RCC 7860 (cell line): ENCODE measurements around the gene CHST3.
"Not testable (repeated sequence)": the region's sequence is repeated elsewhere in the genome, so short reads cannot be mapped to it uniquely, and the experiment has no call there.

Experiments used
- DNase-seq: peaks from one replicate; pipeline ENCODE4 v3.0.0-alpha.2; 2015; ENCODE audit warnings: low spot score
- FAIRE-seq: peaks from 2 replicates; lab custom pipeline; 2012; peaks lifted over from hg19 to GRCh38; lab: Jason Lieb, UNC

CHST3 gene

DNA sequence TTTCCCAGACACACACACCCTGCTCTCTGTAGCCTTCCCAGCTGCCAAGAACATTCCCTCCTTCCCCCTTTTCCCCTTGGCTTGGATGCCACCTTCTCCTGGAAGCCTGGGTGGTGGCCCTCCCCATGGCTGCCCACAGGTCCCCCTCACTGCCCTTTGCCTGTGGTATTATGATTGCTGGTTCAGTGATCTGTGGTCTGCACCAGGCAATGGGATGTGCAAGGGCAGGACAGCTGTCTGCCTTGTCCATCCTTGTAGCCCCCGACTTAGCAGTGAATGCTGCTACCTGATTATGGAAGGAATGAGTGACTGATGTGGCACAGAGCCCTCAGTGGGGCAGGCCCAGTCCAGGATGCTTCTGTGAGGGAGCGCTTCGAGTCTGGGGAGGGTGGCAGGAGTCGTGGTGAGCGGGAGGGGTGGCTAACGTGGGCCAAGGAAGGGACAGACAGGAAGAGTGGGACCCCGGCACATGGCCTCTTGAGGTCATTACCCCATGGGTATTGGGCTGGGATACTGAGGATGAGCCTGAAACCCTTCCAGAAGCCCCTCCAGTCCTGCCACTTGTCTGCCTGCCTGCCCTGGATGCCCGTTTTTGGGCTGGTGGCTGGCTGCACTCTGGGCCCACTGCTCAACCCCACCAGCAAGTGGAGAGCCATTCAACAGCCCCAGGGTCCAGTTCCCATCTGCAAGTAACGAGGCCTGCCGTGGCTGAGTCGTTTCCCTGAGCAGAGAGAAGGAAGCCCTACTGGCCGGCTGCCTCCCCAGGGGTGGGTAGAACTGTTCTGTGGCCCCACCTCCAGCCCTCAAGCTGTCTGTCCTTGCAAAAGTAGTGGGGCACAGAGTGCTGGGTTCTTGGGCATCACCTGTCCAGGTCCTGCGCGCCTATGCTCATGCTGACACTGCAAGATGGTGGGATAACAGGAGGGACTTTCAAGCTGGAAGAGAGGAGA, 8.8 kb downstream of the CHST3 start:
- no peak for FAIRE-seq
- DNase-seq = no peak

DNA sequence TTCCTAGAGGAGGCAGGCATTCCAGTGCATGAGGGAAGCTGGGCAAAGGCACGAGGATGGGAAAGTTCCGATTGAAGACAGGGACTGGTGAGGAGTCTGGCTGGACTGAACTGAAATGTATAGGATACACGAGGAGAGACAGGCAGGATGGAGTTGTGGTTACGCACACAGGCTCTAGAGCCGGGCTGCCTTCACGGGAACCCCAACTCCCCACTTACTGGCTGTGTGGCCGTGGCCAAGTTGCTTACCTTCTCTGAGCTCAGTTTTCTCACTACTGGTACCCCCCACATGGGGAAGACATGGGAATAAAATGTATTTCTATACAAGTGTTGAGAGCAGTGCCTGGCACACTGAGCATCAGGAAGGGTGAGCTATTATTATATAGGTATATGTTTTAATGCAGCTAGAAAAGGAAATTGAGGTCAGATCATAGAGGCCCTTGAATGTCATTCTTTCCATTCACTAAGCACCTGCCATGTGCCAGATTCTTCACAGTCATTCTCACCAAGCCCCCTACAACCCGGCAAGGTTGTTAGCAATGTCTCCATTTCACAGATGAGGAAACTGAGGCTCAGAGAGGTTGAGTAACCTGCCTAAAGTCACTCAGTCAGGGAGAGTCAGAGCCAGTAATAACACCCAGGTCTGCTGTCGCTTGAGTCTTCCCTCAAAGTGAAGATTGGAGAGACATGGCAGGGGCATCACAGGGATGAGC, 9.7 kb downstream of the CHST3 start:
- no peak for DNase-seq

DNA sequence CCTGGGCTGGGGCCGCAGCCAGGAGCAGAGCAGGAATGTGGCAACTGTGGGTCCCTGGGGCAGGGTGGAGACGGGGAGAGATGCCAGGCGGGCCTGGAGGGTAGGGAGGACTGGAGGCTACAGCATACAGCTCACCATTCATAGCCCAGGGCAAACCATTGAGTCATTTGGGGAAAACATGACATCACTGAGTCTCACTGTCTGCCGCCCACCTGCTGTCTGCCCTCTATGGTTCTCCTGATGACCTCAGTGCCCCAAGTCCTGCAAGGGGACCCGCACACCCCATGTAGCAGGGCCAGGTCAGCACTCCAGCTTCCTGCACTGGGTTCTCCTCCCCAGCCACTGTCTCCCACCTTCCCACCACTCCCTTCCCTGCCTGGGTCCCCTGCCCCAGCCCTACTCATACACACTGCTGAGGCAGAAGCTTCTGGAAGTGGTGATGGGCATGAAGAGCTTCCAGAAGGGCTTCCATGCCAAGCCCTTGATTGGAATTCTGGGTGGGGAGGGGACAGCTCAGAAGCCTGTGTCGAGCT, 10.4 kb downstream of the CHST3 start:
- FAIRE-seq = peak; percentile 59
- DNase-seq = peak; percentile 88

More for the DNA sequence above, 9.7 kb downstream of the CHST3 start:
- no peak for FAIRE-seq

DNA sequence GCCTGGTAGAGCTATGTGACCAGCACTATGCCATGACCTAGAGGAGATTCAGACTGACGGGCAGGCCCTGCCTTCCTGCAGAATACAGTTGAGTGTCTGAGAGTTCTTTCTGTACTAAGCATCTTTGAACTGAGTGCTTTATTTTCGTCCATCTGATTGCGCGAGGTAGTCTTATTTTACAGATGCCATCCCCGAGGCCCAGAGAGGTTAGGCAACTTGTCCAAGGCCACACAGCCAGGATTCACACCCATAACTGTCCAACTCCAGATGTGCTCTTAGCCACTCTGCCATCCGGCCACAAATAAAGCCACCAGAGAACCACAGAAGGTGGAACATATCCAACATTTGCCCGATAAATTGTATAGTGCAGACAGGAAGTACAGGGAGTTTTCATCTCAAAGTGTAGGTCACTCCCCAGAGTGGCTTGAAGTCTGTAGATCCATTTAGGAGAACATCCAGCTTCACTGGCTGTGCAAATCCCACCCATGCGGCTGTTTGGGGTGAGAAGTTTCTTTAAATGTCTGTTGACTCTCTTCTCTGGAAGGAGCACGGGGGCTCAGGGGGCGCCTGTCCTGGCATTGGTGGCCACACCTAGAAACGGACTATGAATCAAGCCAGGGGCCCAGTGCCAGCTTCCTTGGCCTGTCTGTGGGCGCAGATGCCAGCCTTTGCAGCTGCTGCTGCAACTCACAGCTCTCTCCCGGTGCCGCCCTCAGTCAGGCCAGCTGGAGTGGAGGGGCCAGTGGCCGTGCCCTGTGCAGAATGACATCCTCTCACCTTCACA, 11.1 kb downstream of the CHST3 start:
- FAIRE-seq (peak; percentile 20), DNase-seq (peak; percentile 48)

DNA sequence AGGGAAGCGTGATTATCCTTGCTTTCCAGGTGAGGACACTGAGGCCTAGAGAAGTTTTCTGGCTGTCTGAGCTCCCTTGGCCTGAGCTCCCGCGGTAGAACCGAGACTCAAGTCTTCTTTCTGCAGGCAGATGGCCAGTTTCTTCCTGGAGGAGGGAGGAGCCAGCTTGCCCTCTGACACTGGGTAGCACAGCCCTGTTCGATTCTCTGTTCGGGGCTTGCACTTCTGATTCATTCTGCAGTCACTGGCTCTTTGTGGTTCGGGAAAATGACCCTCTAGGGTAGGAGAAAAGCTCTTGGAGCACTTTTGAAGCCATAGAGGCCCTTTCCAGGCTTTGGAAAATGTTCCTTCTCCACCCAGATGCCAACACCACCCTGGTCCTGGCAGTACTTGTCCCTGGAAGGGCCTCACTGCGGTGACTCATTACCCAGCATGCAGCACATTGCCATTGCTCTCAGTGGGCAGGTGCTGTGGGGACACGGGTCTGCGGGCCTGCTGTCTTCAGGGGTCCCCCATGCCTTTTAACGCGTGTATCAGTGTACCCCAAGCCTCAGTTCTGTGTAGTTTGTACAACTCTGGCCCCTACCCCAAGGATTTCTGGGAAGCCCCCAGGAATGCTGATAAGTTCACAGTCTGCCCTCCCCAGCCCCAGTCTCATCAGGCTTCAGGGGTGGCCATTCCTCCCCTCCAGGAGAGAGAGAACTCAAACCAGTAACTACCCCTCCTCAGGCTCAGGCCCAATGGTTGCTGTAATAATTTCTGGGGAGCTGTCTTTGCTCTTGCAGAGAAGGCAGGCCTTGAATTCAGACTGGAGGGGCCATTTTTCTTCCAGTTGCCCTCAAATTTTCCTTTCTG, 11.9 kb downstream of the CHST3 start:
- FAIRE-seq = peak; percentile 85
- peak; percentile 81 for DNase-seq

DNA sequence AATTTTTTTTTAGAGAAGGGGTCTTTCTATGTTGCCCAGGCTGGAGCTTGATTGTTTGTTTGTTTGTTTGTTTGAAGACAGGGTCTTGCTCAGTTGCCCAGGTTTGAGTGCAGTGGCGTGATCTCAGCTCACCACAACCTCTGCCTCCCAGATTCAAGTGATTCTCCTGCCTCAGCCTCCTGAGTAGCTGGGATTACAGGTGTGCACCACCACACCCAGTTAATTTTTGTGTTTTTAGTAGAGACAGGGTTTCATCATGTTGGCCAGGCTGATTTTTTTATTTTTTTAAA, 13.4 kb downstream of the CHST3 start:
- DNase-seq, FAIRE-seq: not testable (repeated sequence)

DNA sequence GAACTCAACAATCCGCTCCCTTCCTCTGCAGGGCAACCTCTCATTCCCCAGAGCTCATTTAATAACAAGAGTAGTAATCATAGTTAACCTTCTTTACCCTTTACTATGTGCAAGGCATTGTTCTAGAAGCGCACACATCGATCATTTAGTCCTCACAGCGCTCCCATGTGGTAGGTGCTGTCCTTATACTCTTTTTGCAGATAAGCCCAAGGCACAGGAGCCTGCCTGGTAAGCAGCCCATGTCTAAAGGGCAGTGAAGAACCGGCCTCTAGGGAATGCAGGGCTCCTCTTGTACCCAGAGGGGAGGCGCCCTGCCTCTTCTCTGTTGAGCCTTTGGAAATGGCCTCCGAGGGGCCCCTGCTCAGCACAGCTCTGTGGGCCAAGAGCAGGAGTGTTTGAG, 14.3 kb downstream of the CHST3 start:
- no peak for FAIRE-seq
- DNase-seq = no peak

DNA sequence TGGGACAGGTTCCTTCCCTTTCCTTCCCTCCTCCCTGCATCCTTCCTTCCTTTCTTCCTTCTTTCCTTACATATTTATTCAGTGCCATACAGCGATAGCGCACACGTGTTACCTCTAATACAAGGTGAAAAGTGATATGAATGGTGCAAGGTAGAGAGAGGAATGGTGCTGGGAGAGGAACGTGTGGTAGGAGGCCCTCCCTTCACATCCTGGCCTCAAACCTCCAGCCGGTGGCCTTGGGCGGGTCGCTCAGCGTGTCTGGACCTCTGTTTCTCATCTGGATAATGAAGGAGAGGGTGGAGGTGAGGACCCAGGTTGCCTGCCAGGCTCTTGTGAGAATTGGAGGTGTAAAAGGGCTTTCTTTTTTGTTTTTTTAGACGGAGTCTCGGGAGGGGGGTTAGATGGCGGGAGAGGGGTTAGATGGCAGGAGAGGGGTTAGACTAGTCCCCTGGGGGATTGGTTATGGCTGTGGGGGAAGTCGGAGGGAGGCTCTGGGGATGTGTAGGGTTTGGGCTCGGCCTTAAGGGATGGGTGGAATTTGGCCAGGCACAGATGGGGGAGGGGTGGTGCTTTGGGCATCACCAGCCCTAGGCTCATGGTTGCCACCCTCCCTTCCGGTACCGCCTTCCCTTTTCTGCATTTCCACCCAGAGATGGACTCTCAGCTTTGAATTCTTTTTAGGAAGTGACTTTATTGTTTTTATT, 14.9 kb downstream of the CHST3 start:
- DNase-seq (no peak), FAIRE-seq (no peak)

DNA sequence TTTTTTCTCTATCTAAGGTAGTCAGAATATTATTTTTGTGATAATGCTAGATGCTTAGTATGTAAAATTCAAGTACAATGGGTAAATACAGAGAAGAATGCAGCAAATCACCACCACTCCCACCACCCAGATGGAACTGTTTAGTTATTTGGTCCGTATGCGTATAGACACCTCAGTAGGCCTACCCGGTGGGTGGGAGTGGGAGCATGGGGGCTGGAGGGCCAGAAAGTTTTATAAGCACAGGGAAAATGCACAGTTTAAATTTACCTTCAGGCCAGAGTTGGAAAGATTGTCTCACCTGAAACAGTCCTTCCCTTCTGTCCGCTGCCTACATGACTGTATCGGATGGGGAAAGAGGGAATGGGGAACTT, 15.5 kb downstream of the CHST3 start:
- FAIRE-seq (no peak), DNase-seq (no peak)

DNA sequence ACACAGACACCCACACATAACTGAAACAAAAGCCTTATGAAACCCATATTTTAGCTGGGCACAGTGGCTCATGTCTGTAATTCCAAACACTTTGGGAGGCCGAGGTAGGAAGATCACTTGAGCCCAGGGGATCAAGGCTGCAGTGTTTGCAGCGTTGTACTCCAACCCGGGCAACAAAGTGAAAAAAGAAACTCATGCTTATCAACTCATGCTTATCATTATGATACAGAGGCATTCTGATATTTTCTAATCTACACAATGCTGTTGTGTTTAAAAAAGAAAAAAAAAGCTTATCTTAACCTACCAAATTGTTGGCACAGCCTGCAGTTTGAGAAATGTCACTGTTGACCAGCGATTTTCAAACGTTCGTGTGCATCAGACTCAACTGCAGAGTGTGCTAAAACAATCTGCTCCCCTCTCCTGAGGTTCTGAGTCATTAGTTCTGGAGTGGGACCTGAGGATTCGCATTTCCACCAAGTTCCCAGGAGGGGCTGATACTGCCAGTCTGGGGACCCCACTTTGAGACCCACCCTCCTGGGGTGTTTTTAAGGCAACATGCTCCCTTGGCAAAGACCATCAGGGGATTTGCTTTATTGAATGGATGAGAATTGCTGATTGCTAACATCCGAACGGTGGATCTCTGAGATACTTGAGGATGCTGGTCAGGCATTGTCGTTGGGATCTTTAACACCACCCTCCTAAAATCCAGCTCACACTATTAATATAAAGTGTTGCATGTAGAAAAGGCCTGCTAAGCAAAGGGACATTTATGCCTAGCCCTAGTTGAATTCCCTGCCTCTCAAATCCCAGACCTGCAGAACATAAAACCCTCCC, 16.2 kb downstream of the CHST3 start:
- FAIRE-seq (no peak), DNase-seq (no peak)

DNA sequence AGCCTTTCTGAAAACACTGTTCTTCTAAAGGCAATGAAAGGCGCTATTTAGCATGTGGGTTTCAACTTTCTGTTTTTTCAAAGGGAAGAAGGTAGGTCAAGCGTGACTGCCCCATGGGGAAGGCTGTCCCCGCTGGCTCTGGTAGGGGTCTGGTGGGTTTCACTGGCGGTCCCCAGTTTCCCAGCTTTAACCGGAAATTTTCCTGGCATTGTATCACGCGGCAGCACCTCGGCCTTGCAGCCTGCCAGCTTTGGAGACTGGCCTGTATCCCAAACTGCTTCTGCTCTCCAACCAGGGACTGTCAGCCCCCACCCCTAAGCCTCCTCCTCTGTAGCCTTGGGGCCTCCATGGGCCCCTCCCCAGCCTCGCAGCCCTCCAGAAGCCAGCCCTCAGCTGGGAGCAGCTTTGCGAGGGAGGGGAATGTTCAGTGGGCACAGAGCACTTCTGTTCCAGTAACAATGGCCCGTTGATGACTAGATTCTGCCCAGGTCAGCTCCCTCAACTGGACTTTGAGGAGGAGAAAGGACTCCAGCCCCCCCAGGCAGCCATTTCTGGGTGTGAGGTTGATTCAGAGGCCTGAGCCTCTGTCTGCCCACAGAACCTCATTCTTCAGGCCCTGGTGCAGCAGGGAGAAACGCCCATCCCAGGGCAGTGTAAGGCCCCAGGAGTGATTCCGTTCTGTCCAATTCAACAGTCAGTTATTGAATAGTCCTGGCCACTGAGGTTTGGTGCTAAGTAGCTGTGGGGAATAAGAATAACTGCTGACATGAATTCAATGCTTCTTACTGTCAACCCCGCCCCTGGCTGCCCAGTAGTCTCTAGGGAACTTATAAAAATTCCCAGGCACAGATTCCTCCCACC, 17.1 kb downstream of the CHST3 start:
- FAIRE-seq (no peak), DNase-seq (no peak)

DNA sequence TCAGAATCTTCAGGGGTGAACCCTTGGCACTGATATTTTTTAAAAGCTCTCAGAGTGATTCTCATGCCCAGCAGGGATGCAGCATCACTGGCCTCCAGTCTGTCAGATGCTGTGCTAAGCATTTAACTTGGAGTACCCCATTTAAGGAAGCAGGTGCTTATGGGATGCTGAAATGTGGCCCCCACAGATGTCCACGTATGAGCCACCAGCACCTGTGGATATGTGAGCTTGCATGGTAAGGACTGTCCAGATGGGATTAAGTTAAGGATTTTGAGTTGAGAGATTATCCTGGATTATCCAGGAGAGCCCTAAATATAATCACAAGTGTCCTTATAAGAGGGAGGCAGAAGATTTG, 17.7 kb downstream of the CHST3 start:
- FAIRE-seq (no peak), DNase-seq (no peak)

DNA sequence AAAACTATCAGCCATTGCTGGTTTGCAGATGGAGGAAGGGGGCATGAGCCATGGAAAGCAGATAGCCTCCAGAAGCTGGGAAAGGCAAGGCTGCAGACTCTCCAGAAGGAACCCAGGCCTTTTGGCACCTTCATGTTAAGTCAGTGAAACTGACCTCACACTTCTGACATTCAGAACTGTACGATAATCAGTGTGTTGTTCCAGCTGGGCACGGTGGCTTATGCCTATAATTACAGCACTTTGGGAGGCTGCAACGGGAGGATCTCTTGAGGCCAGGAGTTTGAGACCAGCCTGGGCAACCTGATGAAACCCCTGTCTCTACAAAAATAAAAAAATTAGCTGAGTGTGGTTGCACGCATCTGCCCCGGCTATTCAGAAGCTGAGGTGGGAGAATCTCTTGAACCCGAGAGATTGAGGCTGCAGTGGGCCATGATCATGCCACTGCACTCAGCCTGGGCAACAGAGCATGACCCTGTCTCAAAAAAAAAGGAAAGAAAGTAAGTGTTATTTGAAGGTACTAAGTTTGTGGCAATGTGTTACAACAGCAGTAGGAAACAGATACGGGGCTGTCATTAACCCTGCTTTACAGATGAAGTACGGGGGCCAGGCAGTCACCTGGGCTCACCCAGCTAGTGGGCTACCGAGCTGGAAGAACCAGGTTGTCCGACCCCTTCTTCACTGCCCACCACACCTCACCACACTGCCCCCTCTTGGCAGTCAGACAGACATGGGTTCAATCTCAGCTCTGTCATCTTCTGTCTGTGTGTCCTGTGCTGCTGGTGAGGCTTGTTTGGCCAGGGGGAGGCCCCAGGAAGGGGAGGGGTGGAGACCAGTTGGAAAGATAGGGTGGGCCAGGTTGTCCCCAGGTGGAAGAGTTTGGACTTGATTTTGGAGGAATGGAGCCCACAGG, 18.3 kb downstream of the CHST3 start:
- FAIRE-seq = no peak

DNA sequence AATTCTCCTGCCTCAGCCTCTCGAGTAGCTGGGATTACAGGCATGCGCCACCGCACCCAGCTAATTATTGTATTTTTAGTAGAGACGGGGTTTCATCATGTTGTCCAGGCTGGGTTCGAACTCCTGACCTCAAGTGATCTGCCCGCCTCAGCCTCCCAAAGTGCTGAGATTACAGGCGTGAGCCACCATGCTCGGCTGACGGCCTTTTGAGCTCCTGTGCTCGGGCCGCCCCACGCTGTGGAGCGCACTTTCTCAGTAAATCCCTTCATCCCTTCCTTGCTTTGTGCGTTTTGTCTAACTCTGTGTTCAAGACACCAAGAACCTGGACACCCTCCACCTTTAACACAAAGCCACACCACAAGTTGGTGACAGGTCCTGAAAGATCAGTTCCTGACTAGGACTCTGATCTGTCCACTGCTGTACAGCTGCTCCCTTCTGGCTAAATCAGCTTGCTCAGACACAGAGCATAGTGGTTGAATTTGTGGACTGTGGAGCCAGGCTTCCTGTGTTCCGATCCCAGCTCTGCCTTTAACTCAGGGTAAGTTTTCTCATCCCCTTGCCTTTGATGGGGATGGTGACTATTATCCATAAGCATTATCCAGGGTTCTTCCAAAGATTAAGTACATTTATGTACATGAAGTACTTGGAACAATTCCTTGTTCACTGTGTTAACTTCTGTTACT, 20.1 kb downstream of the CHST3 start:
- no peak for FAIRE-seq
- no peak for DNase-seq

More for the DNA sequence above, 18.3 kb downstream of the CHST3 start:
- DNase-seq = no peak

DNA sequence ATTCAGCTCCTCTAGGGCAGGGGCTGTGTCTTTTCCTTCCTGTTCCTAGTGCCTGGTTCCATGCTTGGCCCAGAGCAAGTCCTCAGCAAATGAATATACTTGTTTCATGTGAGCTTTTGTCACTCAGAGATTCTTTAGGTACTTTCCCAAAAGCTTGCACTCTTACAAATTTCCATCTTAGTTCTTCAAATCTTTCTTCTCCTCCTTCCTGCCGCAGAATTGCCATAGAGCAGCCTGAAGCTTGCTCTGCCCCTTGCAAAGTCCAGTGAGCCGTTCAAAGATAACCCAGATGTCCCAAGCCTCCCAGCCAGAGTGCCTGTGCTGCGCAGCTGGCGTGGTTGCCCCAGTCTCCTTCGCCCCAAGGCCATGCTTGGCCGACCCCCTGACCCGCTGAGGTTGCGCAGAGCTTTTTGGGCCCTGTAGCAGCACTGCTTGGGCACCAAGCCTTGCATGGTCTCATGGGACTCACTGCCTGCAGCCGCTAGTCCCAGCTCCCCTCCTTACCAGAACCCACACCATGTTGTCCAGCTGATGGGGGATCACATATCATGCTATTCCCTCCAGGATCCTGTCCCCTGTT, 20.7 kb downstream of the CHST3 start:
- FAIRE-seq = no peak
- DNase-seq = no peak
